Omental fat pad (tissue), 4 donors: ENCODE data around the gene GFOD2. TPM values are rescaled to one million over a fixed set of nuclear protein-coding genes. Genes with fewer than 3 reads are reported as not detected.

Experiments used
- ATAC-seq: fragments of 150-250 bp; one replicate; pipeline ENCODE4 v1.9.1; 2016; ENCODE audit warnings: mild to moderate bottlenecking, moderate library complexity; ENCODE audit not compliant: low FRiP score
- DNase-seq: peaks from one replicate; pipeline ENCODE4 v3.0.0-alpha.2; 2019; ENCODE audit warnings: low spot score
- total RNA-seq, 4 donors: library from RNA; depleted of rRNA; stranded (reverse); fragments of >200 nt; gene quantifications; one replicate each; pipeline ENCODE4 v1.1.0, GENCODE V29; 2016
- TF ChIP-seq, protein P1 (sequence below), 3 donors: fragments of 450-650 bp; IDR thresholded peaks; one replicate each; pipeline ENCODE4 v1.5.1; 2016 to 2017; ENCODE audit warnings: antibody characterized with exemption in 3 of 3, mild to moderate bottlenecking in 3 of 3, moderate library complexity in 2 of 3

GFOD2 gene
- total RNA-seq, 4 donors from 2014 or later: 10.9 to 25.2 (median 20.1) TPM

DNA sequence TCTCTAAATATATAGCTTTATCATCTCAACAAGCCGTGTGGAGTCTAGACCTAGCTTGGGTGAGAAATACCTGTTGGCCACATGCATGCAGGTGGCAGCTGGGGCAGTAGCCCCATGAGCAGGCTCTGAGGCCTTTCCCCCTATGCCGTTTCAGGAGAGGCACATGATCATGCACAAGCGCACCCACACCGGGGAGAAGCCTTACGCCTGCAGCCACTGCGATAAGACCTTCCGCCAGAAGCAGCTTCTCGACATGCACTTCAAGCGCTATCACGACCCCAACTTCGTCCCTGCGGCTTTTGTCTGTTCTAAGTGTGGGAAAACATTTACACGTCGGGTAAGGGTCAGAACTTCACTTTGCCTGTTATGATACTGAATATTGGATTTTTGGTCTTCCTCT is 90.9 kb downstream of the GFOD2 start:
- TF ChIP-seq, protein P1, sequence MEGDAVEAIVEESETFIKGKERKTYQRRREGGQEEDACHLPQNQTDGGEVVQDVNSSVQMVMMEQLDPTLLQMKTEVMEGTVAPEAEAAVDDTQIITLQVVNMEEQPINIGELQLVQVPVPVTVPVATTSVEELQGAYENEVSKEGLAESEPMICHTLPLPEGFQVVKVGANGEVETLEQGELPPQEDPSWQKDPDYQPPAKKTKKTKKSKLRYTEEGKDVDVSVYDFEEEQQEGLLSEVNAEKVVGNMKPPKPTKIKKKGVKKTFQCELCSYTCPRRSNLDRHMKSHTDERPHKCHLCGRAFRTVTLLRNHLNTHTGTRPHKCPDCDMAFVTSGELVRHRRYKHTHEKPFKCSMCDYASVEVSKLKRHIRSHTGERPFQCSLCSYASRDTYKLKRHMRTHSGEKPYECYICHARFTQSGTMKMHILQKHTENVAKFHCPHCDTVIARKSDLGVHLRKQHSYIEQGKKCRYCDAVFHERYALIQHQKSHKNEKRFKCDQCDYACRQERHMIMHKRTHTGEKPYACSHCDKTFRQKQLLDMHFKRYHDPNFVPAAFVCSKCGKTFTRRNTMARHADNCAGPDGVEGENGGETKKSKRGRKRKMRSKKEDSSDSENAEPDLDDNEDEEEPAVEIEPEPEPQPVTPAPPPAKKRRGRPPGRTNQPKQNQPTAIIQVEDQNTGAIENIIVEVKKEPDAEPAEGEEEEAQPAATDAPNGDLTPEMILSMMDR (IDR thresholded peaks at IDR 0.05): no peak
- ATAC-seq (no peak), DNase-seq (no peak)

Other genes with a start within 250 kb of the GFOD2 start
- 100 to 1,000 TPM in 3 of 4 donors, 10 to 100 TPM in 1; 67.8 to 154 (median 124) TPM for gene ATP6V0D1, start 238.2 kb downstream of the GFOD2 start, total RNA-seq
- gene AGRP, start 235.8 kb downstream of the GFOD2 start, total RNA-seq: not detected
- gene RIPOR1, start 190.5 kb downstream of the GFOD2 start, total RNA-seq: 10 to 100 TPM; 27.4 to 91.1 (median 64.8) TPM
- 10 to 100 TPM; 24.2 to 42.9 (median 28.2) TPM for gene CTCF, start 156.8 kb downstream of the GFOD2 start, total RNA-seq
- 1 to 10 TPM in 3 of 4 donors, under 1 TPM in 1; 0.93 to 7.6 (median 2.4) TPM for gene CARMIL2, start 74.2 kb downstream of the GFOD2 start, total RNA-seq
- gene ACD, start 59.1 kb downstream of the GFOD2 start, total RNA-seq: 10 to 100 TPM in 3 of 4 donors, 1 to 10 TPM in 1; 9.5 to 21.3 (median 18.4) TPM
- 10 to 100 TPM in 1 of 4 donors, 1 to 10 TPM in 3; 3.2 to 12.5 (median 4.6) TPM for gene PARD6A, start 58.4 kb downstream of the GFOD2 start, total RNA-seq
- gene ENKD1, start 52.6 kb downstream of the GFOD2 start, total RNA-seq: 10 to 100 TPM in 3 of 4 donors, 1 to 10 TPM in 1; 7.7 to 17.8 (median 13.7) TPM
- gene C16orf86, start 52.5 kb downstream of the GFOD2 start, total RNA-seq: 1 to 10 TPM; 5.0 to 8.3 (median 7.6) TPM
- gene RANBP10, start 87.2 kb upstream of the GFOD2 start, total RNA-seq: 1 to 10 TPM; 6.0 to 9.8 (median 8.3) TPM
- 1 to 10 TPM in 2 of 4 donors, under 1 TPM in 2; 0.60 to 1.9 (median 1.1) TPM for gene TSNAXIP1, start 87.6 kb upstream of the GFOD2 start, total RNA-seq
- 10 to 100 TPM; 37.4 to 61.6 (median 48.3) TPM for gene THAP11, start 123.0 kb upstream of the GFOD2 start, total RNA-seq
- 100 to 1,000 TPM in 2 of 4 donors, 10 to 100 TPM in 2; 79.0 to 150 (median 110) TPM for gene NUTF2, start 127.6 kb upstream of the GFOD2 start, total RNA-seq
- 100 to 1,000 TPM in 1 of 4 donors, 10 to 100 TPM in 3; 22.9 to 135 (median 37.8) TPM for gene CENPT, start 128.4 kb upstream of the GFOD2 start, total RNA-seq
- 10 to 100 TPM; 27.3 to 92.2 (median 43.0) TPM for gene EDC4, start 153.7 kb upstream of the GFOD2 start, total RNA-seq
- 1 to 10 TPM in 2 of 4 donors, not detected in 2; 3.0 to 5.5 TPM for gene NRN1L, start 165.6 kb upstream of the GFOD2 start, total RNA-seq
- gene PSKH1, start 173.9 kb upstream of the GFOD2 start, total RNA-seq: 10 to 100 TPM; 16.1 to 24.6 (median 19.9) TPM
- 1 to 10 TPM in 3 of 4 donors, under 1 TPM in 1; 0.65 to 5.0 (median 2.3) TPM for gene CTRL, start 212.5 kb upstream of the GFOD2 start, total RNA-seq
- gene PSMB10, start 217.5 kb upstream of the GFOD2 start, total RNA-seq: 10 to 100 TPM; 29.9 to 53.0 (median 45.3) TPM
- 10 to 100 TPM in 3 of 4 donors, 1 to 10 TPM in 1; 7.7 to 52.2 (median 13.0) TPM for gene LCAT, start 224.8 kb upstream of the GFOD2 start, total RNA-seq
- 10 to 100 TPM; 39.4 to 92.2 (median 70.8) TPM for gene SLC12A4, start 249.3 kb upstream of the GFOD2 start, total RNA-seq